GM06990 (cell line): ENCODE results near the gene ANKS1A.
"Not testable (repeated sequence)": the region's sequence is repeated elsewhere in the genome, so short reads cannot be mapped to it uniquely, and the experiment has no call there.

Experiments
- DNase-seq: peaks from one replicate; pipeline ENCODE4 v3.0.0-alpha.2; 2011; ENCODE audit not compliant: insufficient read length; ENCODE audit errors: extremely low read depth
- H3K27me3 ChIP-seq: replicated peaks from 2 replicates; pipeline ENCODE4 v1.6.0; 2011; ENCODE audit warnings: low read length; ENCODE audit not compliant: control insufficient read depth, insufficient read depth
- H3K36me3 ChIP-seq: 2 replicates; pipeline ENCODE4 v1.5.1; 2011; ENCODE audit warnings: low read length; ENCODE audit not compliant: control insufficient read depth, insufficient read depth
- H3K4me3 ChIP-seq: replicated peaks from 2 replicates; pipeline ENCODE4 v1.5.1; 2011; ENCODE audit warnings: low read depth, mild to moderate bottlenecking, control low read depth, low read length
- CTCF ChIP-seq: IDR thresholded peaks from 2 replicates; pipeline ENCODE4 v1.5.1; 2011; ENCODE audit warnings: low read length, control low read depth, mild to moderate bottlenecking, inconsistent platforms; ENCODE audit not compliant: insufficient read depth, poor library complexity, severe bottlenecking

ANKS1A gene

GRCh38 chr6:35124356-35124755 lies 235.3 kb downstream of the ANKS1A start:
- no peak for TF ChIP-seq CTCF
- H3K27me3 ChIP-seq: no peaks in the 10 kb centered on the region
- DNase-seq: no peak
- no peak overlapping the region for H3K4me3 ChIP-seq
- no peaks in the 10 kb centered on the region for H3K36me3 ChIP-seq

GRCh38 chr6:35128042-35128441 lies 239.0 kb downstream of the ANKS1A start:
- no peaks in the 10 kb centered on the region for H3K27me3 ChIP-seq
- TF ChIP-seq CTCF: no peak

GRCh38 chr6:35128496-35128895 lies 239.4 kb downstream of the ANKS1A start:
- H3K36me3 ChIP-seq: no peaks in the 10 kb centered on the region
- DNase-seq: no peak
- no peak overlapping the region for H3K4me3 ChIP-seq
- no peak for TF ChIP-seq CTCF
- H3K27me3 ChIP-seq: no peaks in the 10 kb centered on the region

More at GRCh38 chr6:35128042-35128441, 239.0 kb downstream of the ANKS1A start:
- Histone ChIP-seq H3K4me3 (no peak overlapping the region), H3K36me3 (no peaks in the 10 kb centered on the region)
- DNase-seq: no peak

GRCh38 chr6:35136185-35136584 lies 247.1 kb downstream of the ANKS1A start:
- Histone ChIP-seq H3K4me3 (no peak overlapping the region), H3K27me3 (no peaks in the 10 kb centered on the region), H3K36me3 (no peaks in the 10 kb centered on the region)
- no peak for TF ChIP-seq CTCF
- DNase-seq: peak; percentile 12

DNA sequence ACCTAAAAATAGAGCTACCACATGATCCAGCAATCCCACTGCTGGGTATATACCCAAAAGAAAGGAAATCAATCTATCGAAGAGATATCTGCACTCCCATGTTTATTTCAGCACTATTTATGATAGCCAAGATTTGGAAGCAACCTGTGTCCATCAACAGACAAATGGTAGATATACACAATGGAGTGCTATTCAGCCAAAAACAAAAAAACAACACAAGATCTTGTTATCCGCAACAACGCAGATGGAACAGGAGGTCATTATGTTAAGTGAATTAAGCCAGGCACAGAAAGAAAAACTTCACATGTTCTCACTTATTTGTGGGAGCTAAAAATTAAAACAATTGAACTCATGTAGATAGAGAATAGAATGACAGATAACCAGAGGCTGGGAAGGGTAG lies 249.1 kb downstream of the ANKS1A start:
- H3K4me3 ChIP-seq, H3K27me3 ChIP-seq, H3K36me3 ChIP-seq, DNase-seq: not testable (repeated sequence)

DNA sequence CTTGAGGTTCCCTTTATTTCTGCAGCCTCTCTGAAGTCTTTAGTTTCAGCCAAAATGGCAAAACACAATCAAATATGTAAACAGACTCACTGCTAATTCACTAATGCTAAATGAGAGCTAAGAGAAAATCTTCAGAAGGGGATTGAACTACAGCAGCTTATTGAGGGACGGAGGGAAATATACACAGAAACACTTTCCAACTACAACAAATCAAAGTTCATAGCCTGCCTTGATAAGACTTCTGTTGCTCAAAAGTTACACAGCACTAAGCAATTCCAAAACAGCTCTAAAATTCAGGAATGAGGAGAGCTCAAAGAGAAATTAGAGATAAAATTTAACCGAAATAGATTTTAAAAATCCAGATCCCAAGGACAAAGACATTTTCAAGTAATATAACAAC lies 250.4 kb downstream of the ANKS1A start:
- TF ChIP-seq CTCF: no peak
- Histone ChIP-seq H3K27me3 (no peaks in the 10 kb centered on the region), H3K4me3 (no peak overlapping the region)

More for the DNA sequence above, 250.4 kb downstream of the ANKS1A start:
- H3K36me3 ChIP-seq: no peaks in the 10 kb centered on the region
- no peak for DNase-seq
